ENCODE measurements around the gene CEP152.

The CEP152 gene

DNA sequence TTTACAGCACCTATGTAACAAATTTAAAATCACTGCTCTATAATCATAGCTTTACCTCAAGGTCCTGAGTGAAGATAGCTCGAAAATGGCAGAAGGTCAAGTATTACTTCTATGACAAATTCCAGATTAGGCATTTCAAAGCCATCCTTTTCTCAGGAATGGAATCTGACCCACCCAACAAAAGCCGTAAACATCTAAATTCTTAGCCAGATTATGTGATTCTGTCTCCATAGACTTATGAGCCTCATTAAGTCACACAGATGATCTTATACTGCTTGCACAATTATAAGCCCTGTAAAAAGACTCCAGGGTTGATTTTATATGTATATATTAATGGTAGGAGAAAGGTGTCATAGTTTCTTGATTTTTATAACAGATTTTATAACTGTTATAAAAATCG lies 56.9 kb downstream of the CEP152 start:
- DNase-seq (ENCODE audit: low read depth): no peak
- TF ChIP-seq MYC (IDR thresholded peaks at IDR 0.05; ENCODE audit: low read depth, low read length) (no peak), POLR2A (IDR thresholded peaks at IDR 0.05; ENCODE audit: extremely low read depth, insufficient read length) (no peak)
- TF ChIP-seq, protein P1, sequence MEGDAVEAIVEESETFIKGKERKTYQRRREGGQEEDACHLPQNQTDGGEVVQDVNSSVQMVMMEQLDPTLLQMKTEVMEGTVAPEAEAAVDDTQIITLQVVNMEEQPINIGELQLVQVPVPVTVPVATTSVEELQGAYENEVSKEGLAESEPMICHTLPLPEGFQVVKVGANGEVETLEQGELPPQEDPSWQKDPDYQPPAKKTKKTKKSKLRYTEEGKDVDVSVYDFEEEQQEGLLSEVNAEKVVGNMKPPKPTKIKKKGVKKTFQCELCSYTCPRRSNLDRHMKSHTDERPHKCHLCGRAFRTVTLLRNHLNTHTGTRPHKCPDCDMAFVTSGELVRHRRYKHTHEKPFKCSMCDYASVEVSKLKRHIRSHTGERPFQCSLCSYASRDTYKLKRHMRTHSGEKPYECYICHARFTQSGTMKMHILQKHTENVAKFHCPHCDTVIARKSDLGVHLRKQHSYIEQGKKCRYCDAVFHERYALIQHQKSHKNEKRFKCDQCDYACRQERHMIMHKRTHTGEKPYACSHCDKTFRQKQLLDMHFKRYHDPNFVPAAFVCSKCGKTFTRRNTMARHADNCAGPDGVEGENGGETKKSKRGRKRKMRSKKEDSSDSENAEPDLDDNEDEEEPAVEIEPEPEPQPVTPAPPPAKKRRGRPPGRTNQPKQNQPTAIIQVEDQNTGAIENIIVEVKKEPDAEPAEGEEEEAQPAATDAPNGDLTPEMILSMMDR (IDR thresholded peaks at IDR 0.05; ENCODE audit: low read depth, low read length): no peak
- TF ChIP-seq, protein P2, sequence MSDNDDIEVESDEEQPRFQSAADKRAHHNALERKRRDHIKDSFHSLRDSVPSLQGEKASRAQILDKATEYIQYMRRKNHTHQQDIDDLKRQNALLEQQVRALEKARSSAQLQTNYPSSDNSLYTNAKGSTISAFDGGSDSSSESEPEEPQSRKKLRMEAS (IDR thresholded peaks at IDR 0.05; ENCODE audit: low read depth, low read length): no peak

DNA sequence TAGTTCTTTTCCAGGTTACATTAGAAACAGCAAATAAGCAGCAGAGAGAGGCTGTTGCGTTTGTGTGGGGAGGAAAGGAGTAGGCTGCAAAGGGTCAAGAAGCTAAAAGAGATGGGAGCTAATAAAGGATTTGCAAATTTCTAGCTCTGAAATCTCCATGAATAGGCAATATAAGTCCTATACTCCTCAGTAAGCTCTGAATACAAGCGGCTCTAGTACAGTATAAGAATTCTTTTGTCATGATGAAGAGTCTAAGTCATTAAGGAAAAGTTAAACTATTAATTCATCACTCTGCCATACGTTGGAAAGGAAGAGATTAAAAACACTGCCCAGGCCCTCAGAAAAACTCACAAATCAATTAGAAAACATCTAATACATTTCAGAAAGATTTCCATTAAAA lies 59.3 kb downstream of the CEP152 start:
- TF ChIP-seq, protein P1 (IDR thresholded peaks at IDR 0.05; ENCODE audit: low read depth, low read length): no peak
- TF ChIP-seq MYC (IDR thresholded peaks at IDR 0.05; ENCODE audit: low read depth, low read length) (no peak), POLR2A (IDR thresholded peaks at IDR 0.05; ENCODE audit: extremely low read depth, insufficient read length) (no peak)
- TF ChIP-seq, protein P2 (IDR thresholded peaks at IDR 0.05; ENCODE audit: low read depth, low read length): no peak
- DNase-seq (ENCODE audit: low read depth): no peak
- H3K4me3 ChIP-seq (ENCODE audit: low read depth, low read length): no peak overlapping the region

More for the DNA sequence above, 56.9 kb downstream of the CEP152 start:
- no peak overlapping the region for H3K4me3 ChIP-seq (ENCODE audit: low read depth, low read length)

DNA sequence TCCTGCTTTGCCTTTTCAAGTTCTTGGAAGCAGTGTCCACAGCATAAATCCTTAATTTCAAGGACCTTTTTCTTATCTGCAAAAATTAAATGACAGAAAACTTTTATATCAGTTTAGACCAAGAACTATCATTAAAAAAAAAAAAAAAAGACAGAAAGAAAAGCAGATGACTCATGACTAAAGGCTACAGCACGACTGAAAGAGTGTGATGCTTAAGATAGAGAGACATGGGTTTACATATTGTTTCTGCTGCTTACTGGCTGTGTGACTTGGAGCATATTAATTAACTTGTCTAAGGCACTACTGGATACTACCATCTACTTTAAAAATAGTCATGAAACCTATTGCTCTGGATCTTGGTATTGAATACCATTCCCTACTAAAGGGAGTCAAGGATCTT lies 62.3 kb downstream of the CEP152 start:
- no peak for DNase-seq (ENCODE audit: low read depth)
- no peak overlapping the region for H3K4me3 ChIP-seq (ENCODE audit: low read depth, low read length)
- no peak for TF ChIP-seq MYC (IDR thresholded peaks at IDR 0.05; ENCODE audit: low read depth, low read length)
- TF ChIP-seq, protein P1 (IDR thresholded peaks at IDR 0.05; ENCODE audit: low read depth, low read length): no peak
- TF ChIP-seq, protein P2 (IDR thresholded peaks at IDR 0.05; ENCODE audit: low read depth, low read length): no peak
- TF ChIP-seq POLR2A (IDR thresholded peaks at IDR 0.05; ENCODE audit: extremely low read depth, insufficient read length): no peak

DNA sequence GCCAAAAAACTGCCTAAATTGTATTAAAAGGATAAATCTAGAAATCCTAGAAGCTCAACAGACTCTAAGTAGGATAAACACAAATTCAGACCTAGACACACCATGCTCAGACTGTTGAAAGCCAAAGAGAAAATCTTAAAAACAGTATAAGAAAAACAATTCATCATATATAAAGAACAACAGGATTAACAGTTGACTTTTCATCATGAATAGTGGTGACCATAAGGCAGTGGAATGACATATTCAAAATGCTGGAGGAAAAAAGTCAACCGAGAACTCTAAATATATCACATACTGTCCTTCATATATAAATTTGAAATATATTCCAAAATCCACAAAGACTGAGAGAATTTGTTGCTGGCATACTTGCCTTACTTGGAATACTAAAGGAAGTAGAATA lies 77.3 kb downstream of the CEP152 start:
- H3K4me3 ChIP-seq (ENCODE audit: low read depth, low read length): no peak overlapping the region
- TF ChIP-seq, protein P1 (IDR thresholded peaks at IDR 0.05; ENCODE audit: low read depth, low read length): no peak
- TF ChIP-seq, protein P2 (IDR thresholded peaks at IDR 0.05; ENCODE audit: low read depth, low read length): no peak
- no peak for TF ChIP-seq MYC (IDR thresholded peaks at IDR 0.05; ENCODE audit: low read depth, low read length)
- TF ChIP-seq POLR2A (IDR thresholded peaks at IDR 0.05; ENCODE audit: extremely low read depth, insufficient read length): no peak
- no peak for DNase-seq (ENCODE audit: low read depth)

DNA sequence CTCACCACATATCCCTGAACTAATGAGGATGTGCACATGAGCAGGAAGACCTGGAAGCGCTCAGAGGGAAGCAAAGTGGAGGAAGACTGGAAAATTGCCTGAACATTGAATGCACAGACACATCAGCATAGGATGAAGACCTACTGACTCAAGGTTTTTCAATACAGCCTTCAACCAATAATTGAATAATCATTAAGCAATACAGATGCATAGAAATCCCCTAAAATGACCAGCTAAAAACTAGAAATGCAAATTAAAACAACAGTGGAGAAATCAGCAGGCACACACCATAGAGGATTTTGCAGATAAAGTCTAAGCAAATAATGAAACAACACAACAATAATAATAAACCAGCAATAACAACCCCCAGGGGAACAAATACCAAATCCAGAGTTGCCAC lies 80.4 kb downstream of the CEP152 start:
- no peak overlapping the region for H3K4me3 ChIP-seq (ENCODE audit: low read depth, low read length)
- no peak for TF ChIP-seq MYC (IDR thresholded peaks at IDR 0.05; ENCODE audit: low read depth, low read length)
- TF ChIP-seq, protein P1 (IDR thresholded peaks at IDR 0.05; ENCODE audit: low read depth, low read length): no peak
- TF ChIP-seq, protein P2 (IDR thresholded peaks at IDR 0.05; ENCODE audit: low read depth, low read length): no peak
- no peak for TF ChIP-seq POLR2A (IDR thresholded peaks at IDR 0.05; ENCODE audit: extremely low read depth, insufficient read length)
- no peak for DNase-seq (ENCODE audit: low read depth)
